Esophagus muscularis mucosa (tissue), 4 donors: Measurements from ENCODE around the gene GSK3B.

Experiments
- EP300 ChIP-seq: sonication (generic); formaldehyde crosslinking; IDR thresholded peaks from one replicate; pipeline ENCODE4 v1.6.1; 2017; ENCODE audit warnings: antibody characterized with exemption
- POLR2A ChIP-seq: fragments of 450-650 bp; IDR thresholded peaks from one replicate; pipeline ENCODE4 v1.6.1; 2017; ENCODE audit warnings: antibody characterized with exemption, moderate library complexity, mild to moderate bottlenecking, low read depth
- POLR2AphosphoS5 ChIP-seq, 2 donors: sonication (generic); formaldehyde crosslinking; IDR thresholded peaks; one replicate each; pipeline ENCODE4 v1.6.1; 2017; ENCODE audit warnings: antibody characterized with exemption in 2 of 2
- TF ChIP-seq, protein P1 (sequence below), 3 experiments: fragments of 200-600 bp in 2 of 3; fragments of 450-650 bp in 1 of 3; sonication (generic) in 2 of 3; IDR thresholded peaks; one replicate each; pipeline ENCODE4 v1.5.1; 2017 to 2019; ENCODE audit warnings: antibody characterized with exemption in 3 of 3, mild to moderate bottlenecking in 2 of 3, moderate library complexity in 1 of 3

- TF ChIP-seq, protein P1, sequence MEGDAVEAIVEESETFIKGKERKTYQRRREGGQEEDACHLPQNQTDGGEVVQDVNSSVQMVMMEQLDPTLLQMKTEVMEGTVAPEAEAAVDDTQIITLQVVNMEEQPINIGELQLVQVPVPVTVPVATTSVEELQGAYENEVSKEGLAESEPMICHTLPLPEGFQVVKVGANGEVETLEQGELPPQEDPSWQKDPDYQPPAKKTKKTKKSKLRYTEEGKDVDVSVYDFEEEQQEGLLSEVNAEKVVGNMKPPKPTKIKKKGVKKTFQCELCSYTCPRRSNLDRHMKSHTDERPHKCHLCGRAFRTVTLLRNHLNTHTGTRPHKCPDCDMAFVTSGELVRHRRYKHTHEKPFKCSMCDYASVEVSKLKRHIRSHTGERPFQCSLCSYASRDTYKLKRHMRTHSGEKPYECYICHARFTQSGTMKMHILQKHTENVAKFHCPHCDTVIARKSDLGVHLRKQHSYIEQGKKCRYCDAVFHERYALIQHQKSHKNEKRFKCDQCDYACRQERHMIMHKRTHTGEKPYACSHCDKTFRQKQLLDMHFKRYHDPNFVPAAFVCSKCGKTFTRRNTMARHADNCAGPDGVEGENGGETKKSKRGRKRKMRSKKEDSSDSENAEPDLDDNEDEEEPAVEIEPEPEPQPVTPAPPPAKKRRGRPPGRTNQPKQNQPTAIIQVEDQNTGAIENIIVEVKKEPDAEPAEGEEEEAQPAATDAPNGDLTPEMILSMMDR (IDR thresholded peaks at IDR 0.05) = no peak
- no peak for TF ChIP-seq POLR2AphosphoS5 (IDR thresholded peaks at IDR 0.05)
- TF ChIP-seq EP300 = no peak
- TF ChIP-seq POLR2A = no peak
These were observed 16.5 kb downstream of the GSK3B start for GRCh38 chr3:120077731-120078130.
